Endodermal cell (in vitro differentiated cells): ENCODE results near the gene BST1. TPM values are rescaled to one million over a fixed set of nuclear protein-coding genes. Genes with fewer than 3 reads are reported as not detected.

ENCODE experiments used
- DNase-seq: peaks from one replicate; pipeline ENCODE4 v3.0.0-alpha.2; 2017
- H3K27ac ChIP-seq: 2 replicates; pipeline ENCODE4 v1.5.1; 2013; ENCODE audit warnings: mild to moderate bottlenecking, low read depth, low read length, moderate library complexity
- H3K27me3 ChIP-seq: 2 replicates; pipeline ENCODE4 v1.6.1; 2013; ENCODE audit warnings: mild to moderate bottlenecking, low read length, moderate library complexity; ENCODE audit not compliant: insufficient read depth, control insufficient read depth, poor library complexity, severe bottlenecking
- H3K36me3 ChIP-seq: 2 replicates; pipeline ENCODE4 v1.7.0; 2013; ENCODE audit warnings: mild to moderate bottlenecking, low read length, moderate library complexity; ENCODE audit not compliant: control insufficient read depth, insufficient read depth
- H3K4me1 ChIP-seq: one replicate; pipeline ENCODE4 v1.7.0; 2013; ENCODE audit warnings: low read length; ENCODE audit not compliant: control insufficient read depth, insufficient read depth
- H3K4me3 ChIP-seq: 2 replicates; pipeline ENCODE4 v1.5.1; 2013; ENCODE audit warnings: mild to moderate bottlenecking, low read length, moderate library complexity
- H3K9ac ChIP-seq: 2 replicates; pipeline ENCODE4 v1.6.1; 2013; ENCODE audit warnings: mild to moderate bottlenecking, low read length, moderate library complexity; ENCODE audit not compliant: poor library complexity, severe bottlenecking; ENCODE audit errors: extremely low read depth
- H3K9me3 ChIP-seq: 2 replicates; pipeline ENCODE4 v1.6.1; 2013; ENCODE audit warnings: mild to moderate bottlenecking, low read length, moderate library complexity; ENCODE audit not compliant: control insufficient read depth
- H3K27ac Mint-ChIP-seq: 2 replicates; pipeline ENCODE4 v1.8.0; 2020; ENCODE audit warnings: mixed read lengths
- H3K27me3 Mint-ChIP-seq: 2 replicates; pipeline ENCODE4 v1.8.0; 2021; ENCODE audit warnings: mild to moderate bottlenecking, mixed read lengths; ENCODE audit not compliant: insufficient read depth
- H3K36me3 Mint-ChIP-seq: 2 replicates; pipeline ENCODE4 v1.8.0; 2020; ENCODE audit warnings: low read depth, mixed read lengths
- H3K4me1 Mint-ChIP-seq: 2 replicates; pipeline ENCODE4 v1.8.0; 2020; ENCODE audit warnings: mixed read lengths
- H3K4me3 Mint-ChIP-seq: 2 replicates; pipeline ENCODE4 v1.8.0; 2020; ENCODE audit warnings: mild to moderate bottlenecking, moderate library complexity, mixed read lengths
- H3K9me3 Mint-ChIP-seq: 2 replicates; pipeline ENCODE4 v1.8.0; 2020; ENCODE audit warnings: mild to moderate bottlenecking, mixed read lengths
- CTCF ChIP-seq: fragments of 200-600 bp; sonication (generic); conservative IDR thresholded peaks from 2 replicates; pipeline ENCODE4 v1.5.0; 2021; ENCODE audit warnings: antibody characterized with exemption, mild to moderate bottlenecking
- WGBS, 2 experiments: methylation state at CpG; one replicate each; pipeline versions ENCODE4 v1.1.5 to v1.1.7; 2013; ENCODE audit warnings: missing lambda C conversion rate in 2 of 2, mixed read lengths in 1 of 2; ENCODE audit not compliant: insufficient coverage in 1 of 2, insufficient read length in 1 of 2; 5-methylcytosine and 5-hydroxymethylcytosine counted together
- total RNA-seq, 2 donors: library from RNA; stranded (reverse); fragmentation: NEBNext Ultra II Directional in 1 of 2; extraction: Animal tissue kit (Norgen Biotek cat#: 25700) in 1 of 2; gene quantifications; 2 replicates in 1 of 2; 3 replicates in 1 of 2; pipeline ENCODE4 v1.2.1, GENCODE V29; 2021

BST1 gene
- total RNA-seq, 2 donors from 2014 or later, result 0.44 to 0.53 TPM

- H3K27me3 Mint-ChIP-seq, result peaks cover 25% of the 10 kb centered on the region
- no peaks in the 10 kb centered on the region for H3K27me3 ChIP-seq
- no peak overlapping the region for H3K27ac ChIP-seq
- 83 to 94% methylated on average over 3 to 11 of the region's 11 CpGs for WGBS, 2 experiments
- TF ChIP-seq CTCF, result no peak
- H3K4me1 Mint-ChIP-seq, result no peaks in the 10 kb centered on the region
- H3K9me3 Mint-ChIP-seq, result peaks cover 20% of the 10 kb centered on the region
- H3K9ac ChIP-seq, result no peak overlapping the region
- H3K27ac Mint-ChIP-seq, result no peak overlapping the region
- peaks cover 4% of the 10 kb centered on the region for H3K36me3 Mint-ChIP-seq
- no peaks in the 10 kb centered on the region for H3K36me3 ChIP-seq
- peaks cover 8% of the 10 kb centered on the region for H3K9me3 ChIP-seq
- no peak overlapping the region for H3K4me3 ChIP-seq
- H3K4me1 ChIP-seq, result no peaks in the 10 kb centered on the region
- DNase-seq, result no peak
- peak overlapping the region; percentile 60 for H3K4me3 Mint-ChIP-seq
Measured at GRCh38 chr4:15703439-15703838, 574 bp downstream of the BST1 start.

- no peak overlapping the region for H3K27ac ChIP-seq
- H3K4me1 ChIP-seq, result no peaks in the 10 kb centered on the region
- peaks cover 25% of the 10 kb centered on the region for H3K27me3 Mint-ChIP-seq
- H3K4me3 Mint-ChIP-seq, result no peak overlapping the region
- no peaks in the 10 kb centered on the region for H3K4me1 Mint-ChIP-seq
- DNase-seq, result no peak
- peaks cover 15% of the 10 kb centered on the region for H3K9me3 Mint-ChIP-seq
- H3K36me3 ChIP-seq, result no peaks in the 10 kb centered on the region
- no peaks in the 10 kb centered on the region for H3K27me3 ChIP-seq
- peaks cover 3% of the 10 kb centered on the region for H3K9me3 ChIP-seq
- peaks cover 4% of the 10 kb centered on the region for H3K36me3 Mint-ChIP-seq
- no peak overlapping the region for H3K9ac ChIP-seq
- H3K4me3 ChIP-seq, result no peak overlapping the region
- no peak for TF ChIP-seq CTCF
- H3K27ac Mint-ChIP-seq, result no peak overlapping the region
Measured at GRCh38 chr4:15704129-15704528, 1.3 kb downstream of the BST1 start.

GRCh38 chr4:15706646-15707362 is 3.9 kb downstream of the BST1 start:
- Histone ChIP-seq H3K27me3 (no peaks in the 10 kb centered on the region), H3K36me3 (no peaks in the 10 kb centered on the region), H3K4me1 (no peaks in the 10 kb centered on the region), H3K27ac (no peak overlapping the region), H3K9me3 (no peaks in the 10 kb centered on the region), H3K9ac (no peak overlapping the region), H3K4me3 (no peak overlapping the region)
- DNase-seq, result no peak
- Mint-ChIP-seq H3K27me3 (peaks cover 19% of the 10 kb centered on the region), H3K4me1 (no peaks in the 10 kb centered on the region), H3K4me3 (no peak overlapping the region), H3K9me3 (peaks cover 1% of the 10 kb centered on the region), H3K36me3 (no peaks in the 10 kb centered on the region), H3K27ac (no peak overlapping the region)
- WGBS, 2 experiments, result 85% methylated on average over 3 of the region's 3 CpGs; no CpG with 5 or more reads in 1 of the 2 experiments
- TF ChIP-seq CTCF, result no peak
